Neural progenitor cell (in vitro differentiated cells): Measurements from ENCODE around the gene INSR.

Experiments used
- EZH2 ChIP-seq: fragments of 200-600 bp; sonication (generic); IDR thresholded peaks from 2 replicates; pipeline ENCODE4 v1.6.1; 2017; ENCODE audit warnings: antibody characterized with exemption, mild to moderate bottlenecking, moderate library complexity
- EZH2phosphoT487 ChIP-seq: fragments of 200-600 bp; sonication (generic); IDR thresholded peaks from 2 replicates; pipeline ENCODE4 v1.6.1; 2017; ENCODE audit warnings: antibody characterized with exemption
- TF ChIP-seq, protein P1 (sequence below): fragments of 200-600 bp; sonication (generic); IDR thresholded peaks from 2 replicates; pipeline ENCODE4 v1.5.1; 2017; ENCODE audit warnings: antibody characterized with exemption, mild to moderate bottlenecking

DNA sequence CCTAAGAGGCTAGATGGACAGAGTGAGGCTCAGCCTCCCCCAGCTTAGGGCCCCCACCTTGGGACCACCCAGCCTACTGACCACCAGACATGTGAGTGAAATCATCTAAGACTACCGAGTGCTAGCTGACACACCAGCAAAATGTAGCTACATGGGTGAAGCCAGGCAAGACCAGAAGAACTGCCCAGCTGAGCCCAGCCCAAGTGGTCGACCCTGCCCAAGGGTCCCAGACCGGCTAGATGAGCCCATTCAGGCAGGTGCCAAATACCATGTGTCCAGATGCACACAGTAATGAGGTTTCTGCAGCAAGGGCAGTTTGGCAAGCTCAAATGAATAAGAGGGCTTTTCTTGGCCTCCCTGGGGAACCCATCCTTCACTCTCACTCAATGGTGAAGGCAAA, 168.1 kb downstream of the INSR start:
- TF ChIP-seq EZH2phosphoT487 (no peak), EZH2 (no peak)
- TF ChIP-seq, protein P1, sequence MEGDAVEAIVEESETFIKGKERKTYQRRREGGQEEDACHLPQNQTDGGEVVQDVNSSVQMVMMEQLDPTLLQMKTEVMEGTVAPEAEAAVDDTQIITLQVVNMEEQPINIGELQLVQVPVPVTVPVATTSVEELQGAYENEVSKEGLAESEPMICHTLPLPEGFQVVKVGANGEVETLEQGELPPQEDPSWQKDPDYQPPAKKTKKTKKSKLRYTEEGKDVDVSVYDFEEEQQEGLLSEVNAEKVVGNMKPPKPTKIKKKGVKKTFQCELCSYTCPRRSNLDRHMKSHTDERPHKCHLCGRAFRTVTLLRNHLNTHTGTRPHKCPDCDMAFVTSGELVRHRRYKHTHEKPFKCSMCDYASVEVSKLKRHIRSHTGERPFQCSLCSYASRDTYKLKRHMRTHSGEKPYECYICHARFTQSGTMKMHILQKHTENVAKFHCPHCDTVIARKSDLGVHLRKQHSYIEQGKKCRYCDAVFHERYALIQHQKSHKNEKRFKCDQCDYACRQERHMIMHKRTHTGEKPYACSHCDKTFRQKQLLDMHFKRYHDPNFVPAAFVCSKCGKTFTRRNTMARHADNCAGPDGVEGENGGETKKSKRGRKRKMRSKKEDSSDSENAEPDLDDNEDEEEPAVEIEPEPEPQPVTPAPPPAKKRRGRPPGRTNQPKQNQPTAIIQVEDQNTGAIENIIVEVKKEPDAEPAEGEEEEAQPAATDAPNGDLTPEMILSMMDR = no peak
